Fibroblast of lung (primary cell): Measurements from ENCODE around the gene TMEM232. TPM values are rescaled to one million over a fixed set of nuclear protein-coding genes. Genes with fewer than 3 reads are reported as not detected.

ENCODE experiments used
- DNase-seq, 2 donors: peaks; one replicate each; pipeline versions ENCODE4 v3.0.0 to v3.0.0-alpha.2; 2010; ENCODE audit warnings: low read depth in 2 of 2
- H2AFZ ChIP-seq: 2 replicates; pipeline ENCODE4 v1.5.1; 2012; ENCODE audit warnings: low read length, control low read depth, inconsistent platforms
- H3K27ac ChIP-seq: 2 replicates; pipeline ENCODE4 v1.5.1; 2011; ENCODE audit warnings: low read length, control low read depth; ENCODE audit not compliant: insufficient read depth
- H3K27me3 ChIP-seq: 2 replicates; pipeline ENCODE4 v1.5.1; 2011; ENCODE audit warnings: mild to moderate bottlenecking, low read length; ENCODE audit not compliant: control insufficient read depth, insufficient read depth
- H3K36me3 ChIP-seq: 2 replicates; pipeline ENCODE4 v1.5.1; 2011; ENCODE audit warnings: low read length; ENCODE audit not compliant: control insufficient read depth, insufficient read depth
- H3K4me1 ChIP-seq: 2 replicates; pipeline ENCODE4 v1.5.1; 2011; ENCODE audit warnings: low read length; ENCODE audit not compliant: control insufficient read depth, insufficient read depth; ENCODE audit errors: extremely low read depth
- H3K4me2 ChIP-seq: 2 replicates; pipeline ENCODE4 v1.5.1; 2011; ENCODE audit warnings: low read length, control low read depth; ENCODE audit not compliant: insufficient read depth; ENCODE audit errors: extremely low read depth
- H3K4me3 ChIP-seq, 4 experiments: fragments of 200-600 bp in 1 of 4; sonication (generic) in 1 of 4; replicated peaks in 1 of 4; 2 replicates each; pipeline ENCODE4 v1.5.1; 2011 to 2016; ENCODE audit warnings: low read length in 4 of 4, low read depth in 3 of 4, mild to moderate bottlenecking in 3 of 4, control low read depth in 2 of 4, inconsistent platforms in 1 of 4, mixed read lengths in 1 of 4; ENCODE audit not compliant: insufficient read depth in 1 of 4; ENCODE audit errors: control extremely low read depth in 1 of 4
- H3K79me2 ChIP-seq: 2 replicates; pipeline ENCODE4 v1.5.1; 2012; ENCODE audit warnings: mild to moderate bottlenecking, low read length, inconsistent platforms; ENCODE audit not compliant: control insufficient read depth, insufficient read depth
- H3K9ac ChIP-seq: 2 replicates; pipeline ENCODE4 v1.5.1; 2011; ENCODE audit warnings: mild to moderate bottlenecking, low read length, control low read depth; ENCODE audit not compliant: insufficient read depth
- H3K9me3 ChIP-seq: 2 replicates; pipeline ENCODE4 v1.5.1; 2012; ENCODE audit warnings: low read depth, low read length; ENCODE audit not compliant: control insufficient read depth, insufficient read depth
- H4K20me1 ChIP-seq: 2 replicates; pipeline ENCODE4 v1.5.1; 2011; ENCODE audit warnings: low read length; ENCODE audit not compliant: control insufficient read depth, insufficient read depth; ENCODE audit errors: extremely low read depth
- EZH2 ChIP-seq: IDR thresholded peaks from 2 replicates; pipeline ENCODE4 v1.5.1; 2012; ENCODE audit warnings: low read length, control low read depth, mild to moderate bottlenecking; ENCODE audit errors: missing control alignments
- polyA plus RNA-seq, 2 donors: library from polyadenylated mRNA; depleted of rRNA in 1 of 2; stranded (reverse) in 1 of 2; unstranded in 1 of 2; fragments of >200 nt; gene quantifications; 2 replicates each; pipeline ENCODE4 v1.2.1, GENCODE V29; 2011 to 2012; ENCODE audit warnings: missing spikeins in 1 of 2
- total RNA-seq: library from RNA; depleted of rRNA; stranded (reverse); fragments of >200 nt; gene quantifications from 2 replicates; pipeline ENCODE4 v1.2.1, GENCODE V29; 2014
- TF ChIP-seq, protein P1 (sequence below), 2 donors: IDR thresholded peaks in 1 of 2; conservative IDR thresholded peaks in 1 of 2; 1 replicate in 1 of 2; 2 replicates in 1 of 2; pipeline ENCODE4 v1.5.1; 2011 to 2012; ENCODE audit warnings: low read length in 2 of 2, control low read depth in 1 of 2, inconsistent platforms in 1 of 2, low read depth in 1 of 2, mild to moderate bottlenecking in 1 of 2

TMEM232 gene
- total and polyA plus RNA-seq, 2 donors (not counting 1 experiment from before 2014, with no cell fraction given) = 2.0 to 5.6 TPM

- no peak for TF ChIP-seq EZH2
- TF ChIP-seq, protein P1, sequence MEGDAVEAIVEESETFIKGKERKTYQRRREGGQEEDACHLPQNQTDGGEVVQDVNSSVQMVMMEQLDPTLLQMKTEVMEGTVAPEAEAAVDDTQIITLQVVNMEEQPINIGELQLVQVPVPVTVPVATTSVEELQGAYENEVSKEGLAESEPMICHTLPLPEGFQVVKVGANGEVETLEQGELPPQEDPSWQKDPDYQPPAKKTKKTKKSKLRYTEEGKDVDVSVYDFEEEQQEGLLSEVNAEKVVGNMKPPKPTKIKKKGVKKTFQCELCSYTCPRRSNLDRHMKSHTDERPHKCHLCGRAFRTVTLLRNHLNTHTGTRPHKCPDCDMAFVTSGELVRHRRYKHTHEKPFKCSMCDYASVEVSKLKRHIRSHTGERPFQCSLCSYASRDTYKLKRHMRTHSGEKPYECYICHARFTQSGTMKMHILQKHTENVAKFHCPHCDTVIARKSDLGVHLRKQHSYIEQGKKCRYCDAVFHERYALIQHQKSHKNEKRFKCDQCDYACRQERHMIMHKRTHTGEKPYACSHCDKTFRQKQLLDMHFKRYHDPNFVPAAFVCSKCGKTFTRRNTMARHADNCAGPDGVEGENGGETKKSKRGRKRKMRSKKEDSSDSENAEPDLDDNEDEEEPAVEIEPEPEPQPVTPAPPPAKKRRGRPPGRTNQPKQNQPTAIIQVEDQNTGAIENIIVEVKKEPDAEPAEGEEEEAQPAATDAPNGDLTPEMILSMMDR (conservative IDR thresholded peaks at IDR 0.05 in 1 of 2, IDR thresholded peaks at IDR 0.05 in 1 of 2; ENCODE audit: low read depth in 1 of 2, low read length in 2 of 2) = no peak
- no peaks in the 10 kb centered on the region for H3K79me2 ChIP-seq
- H3K4me3 ChIP-seq = no peak overlapping the region
- no peak overlapping the region for H3K9ac ChIP-seq
- peaks cover under 1% of the 10 kb centered on the region for H3K4me1 ChIP-seq
- DNase-seq = no peak
- H3K27me3 ChIP-seq = no peaks in the 10 kb centered on the region
- H4K20me1 ChIP-seq = no peaks in the 10 kb centered on the region
- H3K4me2 ChIP-seq = no peak overlapping the region
- no peak overlapping the region for H2AFZ ChIP-seq
- H3K9me3 ChIP-seq = no peaks in the 10 kb centered on the region
- no peak overlapping the region for H3K27ac ChIP-seq
- no peaks in the 10 kb centered on the region for H3K36me3 ChIP-seq
Measured at GRCh38 chr5:110383231-110383630, 343.2 kb downstream of the TMEM232 start.

DNA sequence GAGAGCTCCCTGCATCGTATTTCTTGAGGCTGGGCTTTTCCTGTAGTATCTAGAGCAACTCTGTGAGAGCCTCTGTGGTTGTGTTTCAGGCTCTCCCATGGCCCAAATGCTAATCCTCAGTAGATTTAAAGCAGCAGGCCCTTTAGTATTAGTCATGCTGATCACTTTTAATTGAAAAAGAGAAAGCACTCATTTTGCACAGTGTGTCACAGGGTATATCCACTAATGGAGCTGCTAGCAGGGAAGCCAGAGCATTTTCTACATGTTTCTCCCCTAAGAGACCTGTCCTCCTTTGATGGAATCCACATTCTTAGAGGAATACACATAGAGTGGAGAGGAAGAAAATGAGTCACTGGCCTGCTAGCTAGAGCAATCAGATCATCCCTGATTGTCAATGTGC lies 348.5 kb downstream of the TMEM232 start:
- no peak overlapping the region for H3K4me2 ChIP-seq
- DNase-seq = peak in 1 of 2 donors; percentile 94

DNA sequence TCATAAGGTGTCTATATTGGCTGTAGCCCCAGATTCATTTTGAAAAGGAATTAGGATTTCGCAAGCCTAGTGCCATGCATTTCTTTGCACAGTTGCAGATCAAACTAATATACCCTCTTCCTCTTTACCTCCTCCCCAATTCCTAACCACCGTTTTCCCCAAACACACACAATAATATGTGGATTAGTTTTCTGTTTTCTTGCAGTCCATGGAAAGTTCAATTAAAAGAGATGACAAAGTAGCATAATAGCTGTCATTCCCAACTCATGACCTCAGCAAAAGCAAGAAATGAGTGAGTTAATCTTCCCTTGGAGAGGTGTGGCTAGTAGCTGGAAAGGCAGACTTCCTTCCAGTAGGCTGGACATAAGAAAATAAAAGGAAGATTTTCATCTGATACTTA lies 349.1 kb downstream of the TMEM232 start:
- no peak overlapping the region for H3K4me2 ChIP-seq
- no peaks in the 10 kb centered on the region for H3K27me3 ChIP-seq
- H4K20me1 ChIP-seq = no peaks in the 10 kb centered on the region
- H3K27ac ChIP-seq = peak overlapping the region; percentile 12
- TF ChIP-seq, protein P1 (conservative IDR thresholded peaks at IDR 0.05 in 1 of 2, IDR thresholded peaks at IDR 0.05 in 1 of 2; ENCODE audit: low read depth in 1 of 2, low read length in 2 of 2) = no peak
- TF ChIP-seq EZH2 = no peak
- no peak overlapping the region for H2AFZ ChIP-seq
- no peak overlapping the region for H3K4me3 ChIP-seq
- H3K9me3 ChIP-seq = no peaks in the 10 kb centered on the region
- DNase-seq = peak in 1 of 2 donors; percentile 73
- peaks cover 8% of the 10 kb centered on the region for H3K4me1 ChIP-seq
- no peak overlapping the region for H3K9ac ChIP-seq
- no peaks in the 10 kb centered on the region for H3K79me2 ChIP-seq
- no peaks in the 10 kb centered on the region for H3K36me3 ChIP-seq

More for the DNA sequence above, 348.5 kb downstream of the TMEM232 start:
- H3K36me3 ChIP-seq = no peaks in the 10 kb centered on the region
- H3K79me2 ChIP-seq = no peaks in the 10 kb centered on the region
- no peak overlapping the region for H3K4me3 ChIP-seq
- H3K9ac ChIP-seq = no peak overlapping the region
- H3K27me3 ChIP-seq = no peaks in the 10 kb centered on the region
- peak overlapping the region; percentile 12 for H3K27ac ChIP-seq
- H3K9me3 ChIP-seq = no peaks in the 10 kb centered on the region
- no peak for TF ChIP-seq EZH2
- TF ChIP-seq, protein P1 (conservative IDR thresholded peaks at IDR 0.05 in 1 of 2, IDR thresholded peaks at IDR 0.05 in 1 of 2; ENCODE audit: low read depth in 1 of 2, low read length in 2 of 2) = no peak
- no peaks in the 10 kb centered on the region for H4K20me1 ChIP-seq
- H2AFZ ChIP-seq = no peak overlapping the region
- peaks cover 8% of the 10 kb centered on the region for H3K4me1 ChIP-seq
